Fibroblast of lung (primary cell): ENCODE measurements around the gene ARHGAP42.

Experiments
- CTCF ChIP-seq, 2 donors: IDR thresholded peaks in 1 of 2; conservative IDR thresholded peaks in 1 of 2; 1 replicate in 1 of 2; 2 replicates in 1 of 2; pipeline ENCODE4 v1.5.1; 2011 to 2012; ENCODE audit warnings: low read length in 2 of 2, control low read depth in 1 of 2, inconsistent platforms in 1 of 2, low read depth in 1 of 2, mild to moderate bottlenecking in 1 of 2
- EZH2 ChIP-seq: IDR thresholded peaks from 2 replicates; pipeline ENCODE4 v1.5.1; 2012; ENCODE audit warnings: low read length, control low read depth, mild to moderate bottlenecking; ENCODE audit errors: missing control alignments

GRCh38 chr11:100719809-100720221, 32.7 kb downstream of the ARHGAP42 start:
- no peak for TF ChIP-seq CTCF (conservative IDR thresholded peaks at IDR 0.05 in 1 of 2, IDR thresholded peaks at IDR 0.05 in 1 of 2; ENCODE audit: low read depth in 1 of 2, low read length in 2 of 2)
- TF ChIP-seq EZH2 = no peak
